Thyroid gland (tissue), 4 donors: ENCODE data around the gene C13orf46. TPM values are rescaled to one million over a fixed set of nuclear protein-coding genes. Genes with fewer than 3 reads are reported as not detected.

Source experiments
- DNase-seq, 2 donors: peaks; one replicate each; pipeline ENCODE4 v3.0.0-alpha.2; 2019
- H3K27ac ChIP-seq, 3 donors: fragments of 200-600 bp; sonication (generic); 1 replicate in 2 of 3; 2 replicates in 1 of 3; pipeline ENCODE4 v1.5.1; 2016 to 2019; ENCODE audit warnings: mild to moderate bottlenecking in 1 of 3, moderate library complexity in 1 of 3
- H3K27me3 ChIP-seq: fragments of 200-600 bp; sonication (generic); one replicate; pipeline ENCODE4 v1.5.1; 2019
- H3K36me3 ChIP-seq, 2 donors: fragments of 200-600 bp; sonication (generic); one replicate each; pipeline ENCODE4 v1.5.1; 2016 to 2019
- H3K4me1 ChIP-seq, 2 donors: fragments of 200-600 bp; sonication (generic); one replicate each; pipeline ENCODE4 v1.5.1; 2017 to 2019
- H3K4me3 ChIP-seq, 3 donors: fragments of 200-600 bp; sonication (generic); replicated peaks in 1 of 3; 1 replicate in 2 of 3; 2 replicates in 1 of 3; pipeline ENCODE4 v1.5.1; 2016; ENCODE audit warnings: mild to moderate bottlenecking in 1 of 3
- H3K9me3 ChIP-seq: fragments of 200-600 bp; sonication (generic); one replicate; pipeline ENCODE4 v1.5.1; 2017
- CTCF ChIP-seq, 6 experiments: fragments of 200-600 bp in 3 of 6; fragments of 450-650 bp in 3 of 6; sonication (generic) in 3 of 6; IDR thresholded peaks; one replicate each; pipeline ENCODE4 v1.5.1; 2016 to 2019; ENCODE audit warnings: antibody characterized with exemption in 6 of 6, mild to moderate bottlenecking in 2 of 6, inconsistent platforms in 1 of 6, moderate library complexity in 1 of 6
- POLR2A ChIP-seq, 2 donors: fragments of 450-650 bp; IDR thresholded peaks; one replicate each; pipeline ENCODE4 v1.6.1; 2017; ENCODE audit warnings: antibody characterized with exemption in 2 of 2, mild to moderate bottlenecking in 2 of 2, moderate library complexity in 1 of 2
- WGBS, 2 donors: methylation state at CpG; one replicate each; pipeline ENCODE4 v1.1.5; 2017; 5-methylcytosine and 5-hydroxymethylcytosine counted together
- intact Hi-C: fragments of 100-400 bp; cut with DNase I; formaldehyde crosslinking; loops from one replicate; pipeline ENCODE4 v1.15.1; 2023
- total RNA-seq, 4 donors: library from RNA; depleted of rRNA; stranded (reverse); fragments of >200 nt; gene quantifications; one replicate each; pipeline ENCODE4 v1.2.3, GENCODE V29; 2016

Gene C13orf46
- total RNA-seq, 4 donors from 2014 or later = 0.67 to 9.4 (median 4.3) TPM

- Histone ChIP-seq H3K4me3 (no peak overlapping the region), H3K9me3 (no peaks in the 10 kb centered on the region), H3K4me1 (peaks cover 12 to 24% of the 10 kb centered on the region in 2 donors), H3K27me3 (no peaks in the 10 kb centered on the region), H3K27ac (no peak overlapping the region), H3K36me3 (no peaks in the 10 kb centered on the region)
- 86 to 87% methylated on average over 16 of the region's 16 CpGs for WGBS, 2 donors
- no peak for TF ChIP-seq POLR2A (IDR thresholded peaks at IDR 0.05)
- intact Hi-C loops = no loop called here
- DNase-seq = no peak
These were observed 47.5 kb downstream of the C13orf46 start for GRCh38 chr13:113926301-113926761.

- WGBS, 2 donors = 93 to 95% methylated on average over 7 of the region's 7 CpGs
- intact Hi-C loops = no loop called here
- Histone ChIP-seq H3K27me3 (no peaks in the 10 kb centered on the region), H3K9me3 (no peaks in the 10 kb centered on the region), H3K4me3 (no peak overlapping the region), H3K36me3 (no peaks in the 10 kb centered on the region), H3K4me1 (peaks cover 11 to 21% of the 10 kb centered on the region in 2 donors), H3K27ac (no peak overlapping the region)
- no peak for DNase-seq
- no peak for TF ChIP-seq CTCF (IDR thresholded peaks at IDR 0.05)
- no peak for TF ChIP-seq POLR2A (IDR thresholded peaks at IDR 0.05)
These were observed 49.5 kb downstream of the C13orf46 start for GRCh38 chr13:113924184-113924901.

DNA sequence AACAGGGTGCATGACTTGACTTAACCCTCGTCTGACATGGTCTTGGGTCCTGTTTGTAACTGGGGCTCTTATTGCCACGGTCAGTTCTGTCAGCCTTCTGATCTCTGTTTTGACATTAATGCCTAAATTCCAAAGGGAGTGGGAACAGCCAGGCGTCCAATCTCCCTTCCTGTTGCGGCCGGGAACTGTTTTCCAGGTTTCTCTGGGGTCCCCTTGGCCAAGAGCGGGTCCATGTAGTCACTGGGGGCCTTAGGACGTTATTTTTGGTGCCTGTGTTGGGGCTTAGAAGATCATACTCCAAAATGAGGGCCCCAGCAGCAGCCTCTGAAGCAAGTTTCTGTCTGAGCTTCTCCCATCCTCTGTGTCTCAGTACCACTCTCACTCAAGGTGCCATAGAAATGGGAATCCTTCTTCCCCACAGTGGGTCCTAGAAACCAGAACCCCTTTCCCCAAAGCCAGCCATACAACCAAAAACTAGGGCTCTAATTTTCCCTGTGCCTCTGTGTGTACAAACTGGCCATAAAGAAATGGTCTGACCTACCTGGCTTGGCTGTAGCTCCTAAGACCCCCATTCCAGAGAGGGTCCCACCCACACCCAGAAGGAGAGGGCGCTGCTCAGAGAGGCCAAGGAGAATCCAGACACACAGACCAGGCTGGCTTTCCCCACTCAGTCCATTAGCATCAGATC, 50.4 kb downstream of the C13orf46 start:
- Histone ChIP-seq H3K4me1 (peaks cover 3 to 13% of the 10 kb centered on the region in 2 donors), H3K36me3 (no peaks in the 10 kb centered on the region), H3K27ac (no peak overlapping the region), H3K27me3 (no peaks in the 10 kb centered on the region), H3K4me3 (no peak overlapping the region), H3K9me3 (no peaks in the 10 kb centered on the region)
- TF ChIP-seq POLR2A (IDR thresholded peaks at IDR 0.05) (no peak), CTCF (IDR thresholded peaks at IDR 0.05) (no peak)
- no peak for DNase-seq
- WGBS, 2 donors = 76 to 82% methylated on average over 8 of the region's 8 CpGs
- intact Hi-C loops = no loop called here

- TF ChIP-seq CTCF (IDR thresholded peaks at IDR 0.05) (no peak), POLR2A (IDR thresholded peaks at IDR 0.05) (no peak)
- Histone ChIP-seq H3K4me3 (no peak overlapping the region), H3K4me1 (peaks cover 0 to 8% of the 10 kb centered on the region in 2 donors), H3K9me3 (no peaks in the 10 kb centered on the region), H3K27ac (no peak overlapping the region), H3K27me3 (no peaks in the 10 kb centered on the region), H3K36me3 (no peaks in the 10 kb centered on the region)
- DNase-seq = no peak
- WGBS, 2 donors = 65 to 72% methylated on average over 13 to 14 of the region's 15 CpGs
- intact Hi-C loops = no loop called here
These were observed 51.3 kb downstream of the C13orf46 start for GRCh38 chr13:113922412-113923118.

DNA sequence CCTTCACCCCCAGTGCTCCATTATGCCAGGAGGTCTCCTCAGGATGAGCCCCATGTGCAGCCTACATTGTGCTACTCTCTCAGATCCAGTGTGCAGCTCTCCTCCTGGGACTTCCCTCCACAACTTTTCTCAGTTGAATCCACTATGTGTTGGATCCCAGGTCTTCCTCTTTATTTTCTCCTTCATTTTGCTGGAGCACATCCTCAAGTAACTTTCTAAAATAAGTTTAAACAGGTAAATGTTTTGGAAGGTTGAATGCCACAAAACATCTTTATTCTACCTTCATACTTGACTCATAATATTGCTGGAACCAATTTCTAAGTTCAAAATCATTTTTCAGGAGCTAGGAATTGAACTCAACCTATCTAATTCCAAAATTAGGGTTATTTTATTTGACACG, 52.1 kb downstream of the C13orf46 start:
- no peak for TF ChIP-seq POLR2A (IDR thresholded peaks at IDR 0.05)
- TF ChIP-seq CTCF (IDR thresholded peaks at IDR 0.05) = no peak
- DNase-seq = no peak
- H3K9me3 ChIP-seq = no peaks in the 10 kb centered on the region
- no peak overlapping the region for H3K27ac ChIP-seq
- no peaks in the 10 kb centered on the region for H3K36me3 ChIP-seq
- WGBS, 2 donors = 90 to 97% methylated on average over 1 of the region's 1 CpG
- H3K27me3 ChIP-seq = no peaks in the 10 kb centered on the region
- intact Hi-C loops = no loop called here
- H3K4me1 ChIP-seq = peaks cover 0 to under 1% of the 10 kb centered on the region in 2 donors
- H3K4me3 ChIP-seq = no peak overlapping the region
